Aorta (tissue), 5 donors: ENCODE data around the gene BAD. TPM values are rescaled to one million over a fixed set of nuclear protein-coding genes. Genes with fewer than 3 reads are reported as not detected.

ENCODE experiments used
- ATAC-seq: fragments of 200-7000 bp; cut with Tn5 transposase; one replicate; pipeline ENCODE4 v1.9.1; 2022; ENCODE audit warnings: moderate library complexity; ENCODE audit not compliant: low FRiP score
- DNase-seq, 2 donors: peaks; one replicate each; pipeline ENCODE4 v3.0.0-alpha.2; 2020
- H3K27ac ChIP-seq, 2 donors: one replicate each; pipeline ENCODE4 v1.5.1; 2013; ENCODE audit warnings: low read length in 2 of 2, mild to moderate bottlenecking in 2 of 2, moderate library complexity in 2 of 2, control low read depth in 1 of 2, inconsistent platforms in 1 of 2, low read depth in 1 of 2
- H3K27me3 ChIP-seq, 2 donors: one replicate each; pipeline ENCODE4 v1.6.1; 2013; ENCODE audit warnings: control low read depth in 1 of 2, low read length in 1 of 2, mild to moderate bottlenecking in 1 of 2, moderate library complexity in 1 of 2; ENCODE audit not compliant: insufficient read depth in 2 of 2, control insufficient read depth in 1 of 2
- H3K36me3 ChIP-seq, 2 donors: one replicate each; pipeline ENCODE4 v1.6.1; 2013; ENCODE audit warnings: control low read depth in 1 of 2, low read length in 1 of 2, mild to moderate bottlenecking in 1 of 2; ENCODE audit not compliant: insufficient read depth in 2 of 2, control insufficient read depth in 1 of 2
- H3K4me1 ChIP-seq, 2 donors: one replicate each; pipeline ENCODE4 v1.6.1; 2013; ENCODE audit warnings: low read length in 2 of 2, control low read depth in 1 of 2, mild to moderate bottlenecking in 1 of 2, moderate library complexity in 1 of 2; ENCODE audit not compliant: insufficient read depth in 2 of 2, control insufficient read depth in 1 of 2
- H3K4me3 ChIP-seq, 2 donors: one replicate each; pipeline ENCODE4 v1.5.1; 2013; ENCODE audit warnings: low read length in 2 of 2, control low read depth in 1 of 2, mild to moderate bottlenecking in 1 of 2
- H3K9me3 ChIP-seq: one replicate; pipeline ENCODE4 v1.6.1; 2013; ENCODE audit warnings: mild to moderate bottlenecking, low read length; ENCODE audit not compliant: control insufficient read depth
- WGBS, 2 donors: extraction: QIAGEN DNeasy Blood & Tissue Kit; methylation state at CpG; one replicate each; pipeline ENCODE4 v1.1.7; 2013; 5-methylcytosine and 5-hydroxymethylcytosine counted together
- intact Hi-C, 2 donors: fragments of 100-400 bp; cut with DNase I; formaldehyde crosslinking; loops; one replicate each; pipeline versions ENCODE4 v1.14.2 to v1.15.0; 2022
- polyA plus RNA-seq, 2 donors: library from polyadenylated mRNA; stranded (reverse); fragments of 200-250 nt; gene quantifications; one replicate each; pipeline ENCODE4 v1.2.3, GENCODE V29; 2013
- total RNA-seq, 2 donors: library from RNA; stranded (reverse); fragmentation: NEBNext Ultra II Directional; extraction: Animal tissue kit (Norgen Biotek cat#: 25700); gene quantifications; one replicate each; pipeline ENCODE4 v1.2.1, GENCODE V29; 2021
- donor health status: healthy with polysubstance abuse.
- donor health status: Bipolar disorder and iron deficiency.
- donor health status: DM: no; HTN: no; CAD: no.
- donor health status: DM: no; HTN: no; CAD: no.
- donor health status: DM: yes; HTN: yes; CAD: no.

The BAD gene
- total and polyA plus RNA-seq, 4 donors = 47.2 to 119 (median 67.6) TPM

DNA sequence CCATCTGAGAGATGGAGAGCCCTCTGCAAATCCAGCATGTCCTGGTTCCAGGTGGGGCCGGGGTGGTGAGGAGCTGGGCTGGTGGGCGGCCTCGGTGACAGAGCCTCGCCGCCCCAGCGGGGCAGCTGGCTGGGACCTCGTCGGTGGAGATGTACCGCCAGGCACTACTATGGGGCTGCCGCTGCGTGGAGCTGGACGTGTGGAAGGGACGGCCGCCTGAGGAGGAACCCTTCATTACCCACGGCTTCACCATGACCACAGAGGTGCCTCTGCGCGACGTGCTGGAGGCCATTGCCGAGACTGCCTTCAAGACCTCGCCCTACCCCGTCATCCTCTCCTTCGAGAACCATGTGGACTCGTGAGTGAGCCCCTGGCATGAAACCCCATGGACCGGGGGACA is 26.1 kb downstream of the BAD start:
- WGBS, 2 donors = 89% methylated on average over 24 of the region's 24 CpGs
- H3K4me1 ChIP-seq = no peaks in the 10 kb centered on the region
- H3K36me3 ChIP-seq = peaks cover 8 to 11% of the 10 kb centered on the region in 2 donors
- ATAC-seq (no peak), DNase-seq (no peak)
- H3K9me3 ChIP-seq = no peaks in the 10 kb centered on the region
- no peak overlapping the region for H3K4me3 ChIP-seq
- H3K27me3 ChIP-seq = no peaks in the 10 kb centered on the region
- H3K27ac ChIP-seq = no peak overlapping the region
- intact Hi-C loops = no loop called here

DNA sequence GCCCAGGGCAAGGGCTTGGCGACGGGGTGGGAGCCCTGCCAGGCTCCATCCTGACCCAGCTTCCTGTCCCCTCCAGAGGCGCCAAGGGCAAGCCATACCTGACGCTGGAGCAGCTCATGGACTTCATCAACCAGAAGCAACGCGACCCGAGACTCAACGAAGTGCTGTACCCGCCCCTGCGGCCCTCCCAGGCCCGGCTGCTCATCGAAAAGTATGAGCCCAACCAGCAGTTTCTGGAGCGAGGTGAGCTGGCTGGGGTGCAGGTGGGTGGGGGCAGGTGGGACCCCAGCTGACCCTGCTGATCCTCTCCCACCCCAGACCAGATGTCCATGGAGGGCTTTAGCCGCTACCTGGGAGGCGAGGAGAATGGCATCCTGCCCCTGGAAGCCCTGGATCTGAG is 28.2 kb downstream of the BAD start:
- no peak for ATAC-seq
- WGBS, 2 donors = 80% methylated on average over 15 of the region's 15 CpGs
- Histone ChIP-seq H3K4me1 (no peaks in the 10 kb centered on the region), H3K27me3 (no peaks in the 10 kb centered on the region), H3K36me3 (peaks cover 8 to 9% of the 10 kb centered on the region in 2 donors), H3K27ac (no peak overlapping the region), H3K4me3 (no peak overlapping the region), H3K9me3 (no peaks in the 10 kb centered on the region)
- intact Hi-C loops = no loop called here
- no peak for DNase-seq

DNA sequence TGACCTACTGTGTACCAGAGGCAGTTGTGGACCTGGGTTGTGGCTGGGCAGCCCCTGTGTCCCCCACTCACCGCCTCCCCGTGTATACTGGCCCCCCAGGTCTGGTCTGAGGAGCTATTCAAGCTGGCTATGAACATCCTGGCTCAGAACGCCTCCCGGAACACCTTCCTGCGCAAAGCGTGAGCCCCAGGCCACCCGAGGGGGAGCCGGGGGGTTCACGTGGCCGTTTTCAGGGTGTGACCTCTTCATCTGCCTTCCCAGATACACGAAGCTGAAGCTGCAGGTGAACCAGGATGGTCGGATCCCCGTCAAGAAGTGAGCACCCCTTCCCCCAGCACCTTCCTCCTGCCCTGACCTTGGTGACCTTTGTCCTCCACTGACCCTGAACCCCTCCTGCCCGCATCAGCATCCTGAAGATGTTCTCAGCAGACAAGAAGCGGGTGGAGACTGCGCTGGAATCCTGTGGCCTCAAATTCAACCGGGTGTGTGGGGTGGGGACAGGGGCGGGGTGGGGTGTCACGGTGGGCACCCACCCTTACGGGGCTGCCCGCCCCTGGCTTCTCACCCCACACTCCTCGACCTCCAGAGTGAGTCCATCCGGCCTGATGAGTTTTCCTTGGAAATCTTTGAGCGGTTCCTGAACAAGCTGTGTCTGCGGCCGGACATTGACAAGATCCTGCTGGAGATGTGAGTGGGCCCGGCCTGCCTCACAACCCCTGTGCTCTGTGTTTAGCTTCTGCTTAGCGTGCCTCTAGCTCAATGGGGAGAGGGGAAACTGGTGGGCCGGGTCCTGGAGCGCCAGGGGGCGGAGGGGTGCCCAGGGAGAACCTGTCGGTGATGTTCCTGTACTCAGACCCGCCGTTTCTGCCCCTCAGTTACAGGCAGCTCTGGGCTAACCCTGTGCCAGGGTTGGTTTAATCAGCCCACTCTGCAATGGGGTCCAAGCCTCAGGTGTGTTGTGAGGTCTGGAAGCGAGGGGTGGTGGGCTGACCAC is 29.0 kb downstream of the BAD start:
- Histone ChIP-seq H3K9me3 (no peaks in the 10 kb centered on the region), H3K4me1 (no peaks in the 10 kb centered on the region), H3K36me3 (peaks cover 8 to 9% of the 10 kb centered on the region in 2 donors), H3K27me3 (no peaks in the 10 kb centered on the region), H3K4me3 (no peak overlapping the region), H3K27ac (no peak overlapping the region)
- intact Hi-C loops = no loop called here
- 88 to 90% methylated on average over 35 of the region's 35 CpGs for WGBS, 2 donors
- DNase-seq (no peak), ATAC-seq (no peak)

DNA sequence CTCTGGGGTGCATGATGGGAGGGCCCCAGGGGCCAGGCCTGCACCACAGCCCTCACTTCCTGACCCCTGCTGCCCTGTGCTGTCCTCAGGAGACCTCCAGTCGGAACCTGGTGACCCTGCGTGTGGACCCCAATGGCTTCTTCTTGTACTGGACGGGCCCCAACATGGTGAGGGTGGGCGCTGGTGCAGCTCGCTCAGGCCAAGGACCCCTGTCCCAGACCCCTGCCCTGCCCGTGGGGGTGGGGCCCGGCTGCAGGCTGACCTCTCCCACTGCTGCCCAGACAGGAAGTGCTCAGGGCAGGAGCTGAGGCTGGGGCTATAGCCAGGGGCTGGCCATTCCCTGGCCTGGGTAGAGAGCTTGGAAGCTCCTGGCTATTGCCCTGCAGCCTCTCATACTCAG is 30.1 kb downstream of the BAD start:
- intact Hi-C loops = no loop called here
- ATAC-seq = no peak
- H3K4me3 ChIP-seq = no peak overlapping the region
- H3K9me3 ChIP-seq = no peaks in the 10 kb centered on the region
- DNase-seq = no peak
- H3K27me3 ChIP-seq = no peaks in the 10 kb centered on the region
- WGBS, 2 donors = 86% methylated on average over 7 of the region's 7 CpGs
- no peaks in the 10 kb centered on the region for H3K4me1 ChIP-seq
- no peak overlapping the region for H3K27ac ChIP-seq
- H3K36me3 ChIP-seq = peaks cover 8 to 9% of the 10 kb centered on the region in 2 donors

DNA sequence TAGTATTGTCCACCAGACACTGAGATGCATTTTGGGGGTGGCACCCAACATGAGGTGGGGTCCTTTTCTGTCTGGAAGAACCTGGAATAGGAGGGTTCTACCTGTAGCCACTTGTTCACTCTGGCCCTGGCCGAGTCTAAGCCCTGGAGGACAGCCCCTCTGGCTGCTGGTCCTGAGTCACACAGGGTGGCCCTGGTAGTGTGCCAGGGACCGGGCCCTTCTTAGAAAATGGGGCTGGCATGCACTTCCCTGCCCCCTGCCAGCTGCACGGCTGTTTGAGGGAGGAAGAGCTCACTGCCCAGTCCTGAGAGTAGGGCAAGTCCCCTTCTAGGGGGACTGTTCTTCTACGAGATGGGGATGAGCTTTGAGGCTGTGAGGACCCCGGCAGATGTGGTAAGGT is 31.0 kb downstream of the BAD start:
- no peaks in the 10 kb centered on the region for H3K9me3 ChIP-seq
- no peak overlapping the region for H3K27ac ChIP-seq
- no peak for ATAC-seq
- intact Hi-C loops = no loop called here
- H3K27me3 ChIP-seq = no peaks in the 10 kb centered on the region
- peaks cover 5 to 7% of the 10 kb centered on the region in 2 donors for H3K36me3 ChIP-seq
- no peak overlapping the region for H3K4me3 ChIP-seq
- 13 to 18% methylated on average over 5 of the region's 5 CpGs for WGBS, 2 donors
- peak; percentile 83 to 92 for DNase-seq
- no peaks in the 10 kb centered on the region for H3K4me1 ChIP-seq

DNA sequence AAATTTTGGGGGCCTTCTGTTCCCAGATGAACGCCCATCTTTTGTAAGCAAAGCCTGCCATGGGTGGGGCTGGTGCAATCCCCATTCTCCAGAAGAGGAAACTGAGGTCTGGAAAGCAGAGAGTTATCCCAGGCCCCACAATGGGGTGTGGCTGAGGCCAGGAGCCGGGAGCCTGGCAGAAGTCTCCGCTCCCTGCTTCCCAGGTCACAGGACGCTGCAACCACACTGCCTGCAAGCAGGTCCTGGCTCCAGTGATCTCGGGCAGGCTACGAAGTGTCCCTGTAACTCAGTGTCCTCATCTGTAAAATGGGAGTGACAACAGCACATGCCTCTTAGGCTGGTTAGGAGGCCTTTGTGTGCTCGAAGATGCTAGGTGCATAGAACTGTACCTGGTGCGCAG is 31.4 kb downstream of the BAD start:
- DNase-seq = no peak
- Histone ChIP-seq H3K4me3 (no peak overlapping the region), H3K36me3 (peaks cover under 1 to 4% of the 10 kb centered on the region in 2 donors), H3K27ac (no peak overlapping the region), H3K4me1 (no peaks in the 10 kb centered on the region), H3K9me3 (no peaks in the 10 kb centered on the region), H3K27me3 (no peaks in the 10 kb centered on the region)
- 56 to 60% methylated on average over 8 of the region's 8 CpGs for WGBS, 2 donors
- intact Hi-C loops = no loop called here
- ATAC-seq = no peak

DNA sequence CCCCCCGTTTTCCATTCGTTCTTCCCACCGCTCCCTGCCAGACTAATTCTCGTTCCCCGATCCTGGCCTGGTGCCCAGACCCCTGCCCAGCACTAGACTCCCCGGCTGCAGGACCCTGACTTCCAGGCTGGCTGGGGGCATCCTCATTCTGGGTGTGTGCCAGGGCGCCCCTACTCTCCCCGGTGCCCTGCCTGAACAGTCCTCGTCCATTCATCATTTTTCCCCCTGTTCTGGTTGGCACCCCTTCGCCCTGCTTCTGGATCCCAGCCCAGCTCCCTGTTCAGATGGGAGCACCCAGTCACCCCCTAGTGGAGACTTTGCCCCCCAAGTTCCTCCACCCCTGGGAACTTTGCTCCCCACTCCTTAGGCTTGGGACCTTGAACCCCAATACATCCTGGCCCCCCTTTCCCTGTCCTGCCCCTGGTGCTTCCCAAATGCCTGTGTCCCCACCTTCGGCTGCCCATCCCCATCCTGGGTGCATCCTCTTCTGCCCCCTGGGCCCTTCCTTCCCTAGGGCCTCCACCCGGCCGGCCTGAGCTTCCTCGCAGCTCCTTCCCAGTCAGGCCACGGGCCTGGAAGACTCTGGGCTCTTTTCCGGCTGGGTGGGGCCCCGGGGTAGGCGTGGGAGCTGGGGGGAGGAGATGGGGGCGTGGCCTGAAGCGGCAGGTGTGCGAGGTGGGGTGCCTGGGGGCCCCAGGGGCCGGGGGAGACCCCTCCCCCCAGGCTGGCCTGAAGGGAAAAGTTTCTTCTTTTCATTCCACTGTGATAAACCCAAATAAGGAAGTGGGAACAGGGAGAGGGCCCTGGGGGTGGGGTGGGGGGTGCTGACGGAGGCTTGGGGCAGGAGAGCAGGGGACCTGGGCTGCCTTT is 32.2 kb downstream of the BAD start:
- WGBS, 2 donors = 0 to 2% methylated on average over 23 of the region's 23 CpGs
- ATAC-seq = no peak
- intact Hi-C loops = no loop called here

DNA sequence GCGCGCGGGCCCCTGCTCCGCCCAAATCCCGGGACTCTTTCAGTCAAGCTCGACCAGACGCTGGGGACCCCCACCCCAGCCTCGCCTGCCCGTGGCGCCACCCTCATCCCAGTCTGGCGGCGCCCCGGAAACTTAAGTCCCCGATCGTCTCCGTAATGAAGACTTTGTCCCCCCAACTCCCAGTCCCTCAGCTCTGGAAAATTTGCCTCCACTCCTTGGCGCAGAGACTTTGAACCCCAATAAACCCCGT is 32.8 kb downstream of the BAD start:
- WGBS, 2 donors = 0 to 1% methylated on average over 18 of the region's 18 CpGs
- intact Hi-C loops = loop anchor here in 1 of 2 donors (2.0 kb wide), 1 partner anchor 17 kb away; no protein-coding TSS in a partner anchor
- ATAC-seq = no peak
- Histone ChIP-seq H3K4me1 (no peaks in the 10 kb centered on the region), H3K4me3 (peak overlapping the region; percentile 59 to 81), H3K9me3 (no peaks in the 10 kb centered on the region), H3K27ac (no peak overlapping the region), H3K27me3 (no peaks in the 10 kb centered on the region), H3K36me3 (peaks cover 0 to 3% of the 10 kb centered on the region in 2 donors)
- DNase-seq = no peak

More for the DNA sequence above, 32.2 kb downstream of the BAD start:
- Histone ChIP-seq H3K9me3 (no peaks in the 10 kb centered on the region), H3K36me3 (peaks cover 0 to 3% of the 10 kb centered on the region in 2 donors), H3K4me1 (no peaks in the 10 kb centered on the region), H3K27me3 (no peaks in the 10 kb centered on the region), H3K4me3 (peak overlapping the region; percentile 59 to 81), H3K27ac (no peak overlapping the region)
- DNase-seq = peak in 1 of 2 donors; percentile 87
